K562 (cell line): ENCODE measurements around the gene MAP9. TPM values are rescaled to one million over a fixed set of nuclear protein-coding genes. Genes with fewer than 3 reads are reported as not detected.

Source experiments
- ATAC-seq: fragments of 200-7000 bp; cut with Tn5 transposase; 3 replicates; pipeline ENCODE4 v1.9.1; 2020; ENCODE audit warnings: moderate library complexity
- BruUV-seq: library from RNA; stranded (reverse); fragments of 400-500 nt; replicated peaks from 2 replicates; lab custom pipeline; 2021; lab: Mats Ljungman, UMichigan
- CTCF ChIA-PET: fragments of 300-600 bp; formaldehyde crosslinking; extraction: SDS; loops from one replicate; lab custom pipeline; 2021; ENCODE audit warnings: low intra/inter-chr PET ratio; lab: Yijun Ruan, JAX
- POLR2A ChIA-PET: fragments of 300-600, 350-650 bp; sonication (Branson Sonifier 250); formaldehyde crosslinking; extraction: SDS; loops from one replicate; lab custom pipeline; 2021; ENCODE audit warnings: antibody characterized with exemption, inconsistent platforms; lab: Yijun Ruan, JAX
- DNase-seq, 4 experiments: peaks; one replicate each; pipeline versions ENCODE4 v3.0.0 to v3.0.0-alpha.2; 2011 to 2018; ENCODE audit warnings: low spot score in 3 of 4, mixed read lengths in 3 of 4; ENCODE audit errors: extremely low read depth in 1 of 4
- FAIRE-seq: peaks from 2 replicates; lab custom pipeline; 2011; peaks lifted over from hg19 to GRCh38; lab: Jason Lieb, UNC
- H2AFZ ChIP-seq: 2 replicates; pipeline ENCODE4 v1.6.0; 2011; ENCODE audit warnings: low read depth, low read length, control low read depth, inconsistent platforms
- H3K27ac ChIP-seq: fragments of 200-600 bp; 3 replicates; pipeline ENCODE4 v1.8.0; 2011; ENCODE audit warnings: low read depth, mild to moderate bottlenecking, control low read depth, inconsistent platforms, low read length, moderate library complexity, mixed read lengths; ENCODE audit errors: extremely low read depth
- H3K27me3 ChIP-seq, 2 experiments: fragments of 300-600 bp in 1 of 2; 2 replicates in 1 of 2; 3 replicates in 1 of 2; pipeline versions ENCODE4 v1.6.0 to v1.8.0; 2011; ENCODE audit warnings: inconsistent platforms in 2 of 2, low read length in 2 of 2, mild to moderate bottlenecking in 1 of 2, mixed read lengths in 1 of 2, moderate library complexity in 1 of 2; ENCODE audit not compliant: control insufficient read depth in 2 of 2, insufficient read depth in 2 of 2
- H3K36me3 ChIP-seq: fragments of 300-600 bp; 3 replicates; pipeline ENCODE4 v1.8.0; 2011; ENCODE audit warnings: mild to moderate bottlenecking, low read length, inconsistent platforms; ENCODE audit not compliant: control insufficient read depth, insufficient read depth
- H3K4me1 ChIP-seq, 2 experiments: fragments of 200-600 bp in 1 of 2; replicated peaks in 1 of 2; 2 replicates in 1 of 2; 3 replicates in 1 of 2; pipeline versions ENCODE4 v1.5.1 to v1.8.0; 2011; ENCODE audit warnings: inconsistent platforms in 2 of 2, low read length in 2 of 2, mild to moderate bottlenecking in 1 of 2, mixed read lengths in 1 of 2, moderate library complexity in 1 of 2; ENCODE audit not compliant: control insufficient read depth in 2 of 2, insufficient read depth in 2 of 2
- H3K4me2 ChIP-seq: 2 replicates; pipeline ENCODE4 v1.6.1; 2011; ENCODE audit warnings: low read length, control low read depth, inconsistent platforms, mixed read lengths; ENCODE audit not compliant: insufficient read depth
- H3K4me3 ChIP-seq: fragments of 200-600 bp; sonication (generic), shearing (Covaris generic); 2 replicates; pipeline ENCODE4 v1.5.1; 2016; ENCODE audit warnings: control low read depth, inconsistent platforms
- H3K79me2 ChIP-seq: fragments of 200-600 bp; 3 replicates; pipeline ENCODE4 v1.8.0; 2011; ENCODE audit warnings: low read length, inconsistent platforms; ENCODE audit not compliant: control insufficient read depth, insufficient read depth
- H3K9ac ChIP-seq, 2 experiments: 2 replicates each; pipeline versions ENCODE4 v1.6.0 to v1.6.1; 2011; ENCODE audit warnings: low read depth in 2 of 2, low read length in 2 of 2, control low read depth in 1 of 2, inconsistent platforms in 1 of 2, mild to moderate bottlenecking in 1 of 2, mixed read lengths in 1 of 2; ENCODE audit not compliant: insufficient read depth in 1 of 2
- H3K9me1 ChIP-seq: one replicate; pipeline ENCODE4 v1.6.0; 2011; ENCODE audit warnings: inconsistent platforms, mild to moderate bottlenecking, low read length, moderate library complexity; ENCODE audit not compliant: control insufficient read depth, insufficient read depth
- H3K9me3 ChIP-seq: replicated peaks from 2 replicates; pipeline ENCODE4 v1.5.1; 2011; ENCODE audit warnings: low read depth, low read length, inconsistent platforms; ENCODE audit not compliant: control insufficient read depth, insufficient read depth
- H4K20me1 ChIP-seq: replicated peaks from 2 replicates; pipeline ENCODE4 v1.6.1; 2011; ENCODE audit warnings: low read length, inconsistent platforms, mixed read lengths; ENCODE audit not compliant: control insufficient read depth, insufficient read depth
- BRCA1 ChIP-seq, 2 experiments: fragments of 450-650 bp in 1 of 2; sonication (generic) in 1 of 2; formaldehyde crosslinking in 1 of 2; IDR thresholded peaks; 2 replicates each; pipeline versions ENCODE4 v1.5.0 to v1.6.1; 2017 to 2020; ENCODE audit warnings: mild to moderate bottlenecking in 1 of 2, missing genetic modification reagents in 1 of 2
- CEBPG ChIP-seq, 3 experiments: fragments of 200-800 bp in 1 of 3; sonication (Bioruptor generic) in 1 of 3; sonication (generic) in 1 of 3; formaldehyde crosslinking in 1 of 3; IDR thresholded peaks in 2 of 3; conservative IDR thresholded peaks in 1 of 3; 2 replicates each; pipeline versions ENCODE4 v1.6.1 to v1.8.0; 2016 to 2022; ENCODE audit warnings: missing compliant biosample characterization in 2 of 3, missing genetic modification characterization in 2 of 3, mild to moderate bottlenecking in 1 of 3, missing genetic modification reagents in 1 of 3
- HDAC6 ChIP-seq: IDR thresholded peaks from 2 replicates; pipeline ENCODE4 v1.6.1; 2012; ENCODE audit warnings: low read depth, mild to moderate bottlenecking, control low read depth, inconsistent platforms, low read length, moderate library complexity
- HNRNPL ChIP-seq: fragments of 200-400 bp; formaldehyde crosslinking; IDR thresholded peaks from 2 replicates; pipeline ENCODE4 v1.6.1; 2017; ENCODE audit warnings: low read depth, mild to moderate bottlenecking, low read length
- IRF2 ChIP-seq: sonication (generic); formaldehyde crosslinking; IDR thresholded peaks from 2 replicates; pipeline ENCODE4 v1.8.1; 2022; ENCODE audit warnings: mild to moderate bottlenecking, missing genetic modification reagents
- MED1 ChIP-seq: sonication (generic); formaldehyde crosslinking; IDR thresholded peaks from 2 replicates; pipeline ENCODE4 v1.8.1; 2023; ENCODE audit warnings: missing genetic modification reagents, borderline replicate concordance
- NCOA2 ChIP-seq, 2 experiments: fragments of 450-650 bp; IDR thresholded peaks; 2 replicates each; pipeline ENCODE4 v1.6.1; 2018; ENCODE audit warnings: mild to moderate bottlenecking in 2 of 2, moderate library complexity in 1 of 2; ENCODE audit not compliant: partially characterized antibody in 2 of 2
- PTTG1 ChIP-seq: fragments of 450-650 bp; IDR thresholded peaks from 2 replicates; pipeline ENCODE4 v1.6.1; 2016; ENCODE audit warnings: low read depth, mild to moderate bottlenecking, missing genetic modification characterization, missing compliant biosample characterization
- PURB ChIP-seq: sonication (generic); formaldehyde crosslinking; IDR thresholded peaks from 2 replicates; pipeline ENCODE4 v1.9.0; 2021; ENCODE audit warnings: low read depth, mild to moderate bottlenecking, missing genetic modification reagents
- WGBS: fragments of 100-300 bp; shearing (Covaris generic); methylation state at CpG from one replicate; pipeline ENCODE4 v1.1.6; 2016; ENCODE audit warnings: low coverage, mixed read lengths; ENCODE audit not compliant: insufficient coverage; ENCODE audit errors: missing lambda C conversion rate; 5-methylcytosine and 5-hydroxymethylcytosine counted together
- in situ Hi-C: fragments of 300-500 bp; cut with MboI; formaldehyde crosslinking; loops from 4 replicates; pipeline ENCODE4 v1.15.0; 2018; ENCODE audit warnings: inconsistent platforms, mixed read lengths
- intact Hi-C: fragments of 100-400 bp; cut with micrococcal nuclease; formaldehyde crosslinking; loops from 2 replicates; pipeline ENCODE4 v1.14.2; 2022
- polyA plus RNA-seq, 8 experiments: library from polyadenylated mRNA; depleted of rRNA in 4 of 8; stranded (reverse) in 5 of 8; unstranded in 3 of 8; fragments of >200 nt; fragmentation: Nextera tagmentation in 2 of 8; fragmentation: Illumina TruSeq in 1 of 8; extraction: Ambion mirVana in 2 of 8; extraction: Trizol in 1 of 8; gene quantifications; 2 replicates each; pipeline versions ENCODE4 v1.2.1 to v1.2.3, GENCODE V29; 2011 to 2014; ENCODE audit warnings: inconsistent platforms in 1 of 8, missing spikeins in 1 of 8
- total RNA-seq, 7 experiments: library from RNA; depleted of rRNA in 6 of 7; stranded (reverse); fragments of >200 nt in 6 of 7; fragmentation: Illumina TruSeq in 2 of 7; extraction: Trizol in 2 of 7; gene quantifications; 2 replicates each; pipeline versions ENCODE4 v1.2.1 to v1.2.3, GENCODE V29; 2011 to 2021; ENCODE audit warnings: low replicate concordance in 1 of 7
- TF ChIP-seq, protein P1 (sequence below): fragments of 450-650 bp; formaldehyde crosslinking; IDR thresholded peaks from 2 replicates; pipeline ENCODE4 v1.4.0; 2022; ENCODE audit warnings: missing genetic modification characterization
- TF ChIP-seq, protein P2 (sequence below): fragments of 450-650 bp; IDR thresholded peaks from 2 replicates; pipeline ENCODE4 v1.6.1; 2016; ENCODE audit warnings: low read depth, mild to moderate bottlenecking, moderate library complexity
- TF ChIP-seq, protein P3 (sequence below), 2 experiments: fragments of 200-800 bp in 1 of 2; sonication (Bioruptor generic) in 1 of 2; sonication (generic) in 1 of 2; formaldehyde crosslinking in 1 of 2; IDR thresholded peaks in 1 of 2; conservative IDR thresholded peaks in 1 of 2; 2 replicates each; pipeline versions ENCODE4 v1.5.0 to v1.6.1; 2016 to 2020; ENCODE audit warnings: missing compliant biosample characterization in 1 of 2, missing genetic modification characterization in 1 of 2, missing genetic modification reagents in 1 of 2

The MAP9 gene
- total and polyA plus RNA-seq, 9 of the 15 experiments (the other 6 are each of a cell fraction or from before 2014, with no cell fraction given) = 0.04 to 0.09 TPM; not detected in 7

DNA sequence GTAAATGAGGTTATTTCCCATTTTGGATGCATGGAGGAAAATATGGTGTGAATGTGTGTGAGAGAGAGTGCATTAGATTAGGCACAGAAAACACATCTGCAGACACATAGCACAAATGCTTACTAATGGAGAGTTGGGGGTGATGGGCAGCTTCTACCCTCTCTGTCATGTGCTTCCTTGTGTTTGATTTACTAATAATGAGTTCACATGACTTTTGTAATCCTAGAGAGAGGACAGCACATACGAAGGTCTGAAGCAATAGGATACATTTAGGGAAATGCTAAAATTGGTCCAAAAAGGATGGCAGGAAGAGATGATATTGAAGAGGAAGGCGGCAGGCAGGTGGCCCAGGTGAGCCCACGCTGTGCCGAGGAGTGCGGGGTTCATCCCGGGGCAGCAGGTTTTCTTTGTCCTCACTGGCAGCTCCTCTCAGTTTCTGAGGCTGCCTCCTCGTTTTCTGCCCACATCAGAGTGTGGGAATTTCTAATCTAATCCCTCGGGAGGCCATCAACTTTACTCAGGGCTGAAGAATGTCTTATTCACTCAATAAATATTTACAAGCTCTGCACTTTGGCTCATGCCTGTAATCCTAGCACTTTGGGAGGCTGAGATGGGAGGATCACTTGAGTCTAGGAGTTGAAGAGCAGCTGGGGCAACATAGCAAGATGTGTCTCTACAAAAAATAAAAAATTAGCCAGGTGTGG, 15.9 kb upstream of the MAP9 start:
- in situ Hi-C loops (no loop called here), intact Hi-C loops (no loop called here)
- POLR2A ChIA-PET = no interaction called here
- Histone ChIP-seq H2AFZ (no peak overlapping the region), H3K27me3 (no peaks in the 10 kb centered on the region), H3K9me1 (no peaks in the 10 kb centered on the region), H3K4me3 (no peak overlapping the region), H3K9ac (no peak overlapping the region), H4K20me1 (no peaks in the 10 kb centered on the region), H3K9me3 (no peaks in the 10 kb centered on the region), H3K4me1 (no peaks in the 10 kb centered on the region), H3K4me2 (no peak overlapping the region), H3K79me2 (no peaks in the 10 kb centered on the region), H3K27ac (no peak overlapping the region), H3K36me3 (no peaks in the 10 kb centered on the region)
- CTCF ChIA-PET = no interaction called here
- FAIRE-seq = no peak
- TF ChIP-seq, protein P1, sequence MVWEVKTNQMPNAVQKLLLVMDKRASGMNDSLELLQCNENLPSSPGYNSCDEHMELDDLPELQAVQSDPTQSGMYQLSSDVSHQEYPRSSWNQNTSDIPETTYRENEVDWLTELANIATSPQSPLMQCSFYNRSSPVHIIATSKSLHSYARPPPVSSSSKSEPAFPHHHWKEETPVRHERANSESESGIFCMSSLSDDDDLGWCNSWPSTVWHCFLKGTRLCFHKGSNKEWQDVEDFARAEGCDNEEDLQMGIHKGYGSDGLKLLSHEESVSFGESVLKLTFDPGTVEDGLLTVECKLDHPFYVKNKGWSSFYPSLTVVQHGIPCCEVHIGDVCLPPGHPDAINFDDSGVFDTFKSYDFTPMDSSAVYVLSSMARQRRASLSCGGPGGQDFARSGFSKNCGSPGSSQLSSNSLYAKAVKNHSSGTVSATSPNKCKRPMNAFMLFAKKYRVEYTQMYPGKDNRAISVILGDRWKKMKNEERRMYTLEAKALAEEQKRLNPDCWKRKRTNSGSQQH (CRISPR knock-in tag) = no peak
- TF ChIP-seq PURB (CRISPR knock-in tag) = no peak
- TF ChIP-seq, protein P2, sequence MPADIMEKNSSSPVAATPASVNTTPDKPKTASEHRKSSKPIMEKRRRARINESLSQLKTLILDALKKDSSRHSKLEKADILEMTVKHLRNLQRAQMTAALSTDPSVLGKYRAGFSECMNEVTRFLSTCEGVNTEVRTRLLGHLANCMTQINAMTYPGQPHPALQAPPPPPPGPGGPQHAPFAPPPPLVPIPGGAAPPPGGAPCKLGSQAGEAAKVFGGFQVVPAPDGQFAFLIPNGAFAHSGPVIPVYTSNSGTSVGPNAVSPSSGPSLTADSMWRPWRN = no peak
- TF ChIP-seq CEBPG (CRISPR knock-in tag; IDR thresholded peaks at IDR 0.05) = no peak
- no peak for TF ChIP-seq CEBPG (tag; conservative IDR thresholded peaks at IDR 0.05 in 1 of 2, IDR thresholded peaks at IDR 0.05 in 1 of 2)
- no peak for TF ChIP-seq HNRNPL
- no peak for TF ChIP-seq NCOA2 (IDR thresholded peaks at IDR 0.05; ENCODE audit: partially characterized antibody in 2 of 2)
- no peak for TF ChIP-seq HDAC6
- TF ChIP-seq IRF2 (CRISPR knock-in tag) = no peak
- TF ChIP-seq, protein P3, sequence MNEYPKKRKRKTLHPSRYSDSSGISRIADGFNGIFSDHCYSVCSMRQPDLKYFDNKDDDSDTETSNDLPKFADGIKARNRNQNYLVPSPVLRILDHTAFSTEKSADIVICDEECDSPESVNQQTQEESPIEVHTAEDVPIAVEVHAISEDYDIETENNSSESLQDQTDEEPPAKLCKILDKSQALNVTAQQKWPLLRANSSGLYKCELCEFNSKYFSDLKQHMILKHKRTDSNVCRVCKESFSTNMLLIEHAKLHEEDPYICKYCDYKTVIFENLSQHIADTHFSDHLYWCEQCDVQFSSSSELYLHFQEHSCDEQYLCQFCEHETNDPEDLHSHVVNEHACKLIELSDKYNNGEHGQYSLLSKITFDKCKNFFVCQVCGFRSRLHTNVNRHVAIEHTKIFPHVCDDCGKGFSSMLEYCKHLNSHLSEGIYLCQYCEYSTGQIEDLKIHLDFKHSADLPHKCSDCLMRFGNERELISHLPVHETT (CRISPR knock-in tag; conservative IDR thresholded peaks at IDR 0.05 in 1 of 2, IDR thresholded peaks at IDR 0.05 in 1 of 2) = no peak
- TF ChIP-seq PTTG1 (tag) = no peak
- no peak for TF ChIP-seq BRCA1 (IDR thresholded peaks at IDR 0.05)
- no peak for TF ChIP-seq BRCA1 (CRISPR knock-in tag; IDR thresholded peaks at IDR 0.05)
- TF ChIP-seq MED1 (CRISPR knock-in tag) = no peak
- BruUV-seq = no TSS peak
- WGBS = 0% methylated on average over 8 of the region's 8 CpGs
- no peak for ATAC-seq
- DNase-seq = no peak
